GM18520 (cell line): ENCODE data around the gene ADARB1.

Experiments
- ATAC-seq: cut with Tn5 transposase; IDR thresholded peaks from one replicate; pipeline ENCODE4 v1.9.1; 2021; ENCODE audit not compliant: unreplicated experiment

The ADARB1 gene

GRCh38 chr21:45187646-45188045 is 113.3 kb downstream of the ADARB1 start:
- no peak for ATAC-seq

GRCh38 chr21:45190013-45190412 is 115.6 kb downstream of the ADARB1 start:
- ATAC-seq = no peak

- no peak for ATAC-seq
Measured at GRCh38 chr21:45192332-45192731, 118.0 kb downstream of the ADARB1 start.

GRCh38 chr21:45196620-45197019 is 122.2 kb downstream of the ADARB1 start:
- no peak for ATAC-seq

GRCh38 chr21:45199201-45199600 is 124.8 kb downstream of the ADARB1 start:
- no peak for ATAC-seq

GRCh38 chr21:45200031-45200430 is 125.7 kb downstream of the ADARB1 start:
- ATAC-seq = no peak

GRCh38 chr21:45200581-45201296 is 126.4 kb downstream of the ADARB1 start:
- no peak for ATAC-seq

GRCh38 chr21:45202344-45202743 is 128.0 kb downstream of the ADARB1 start:
- ATAC-seq = no peak

GRCh38 chr21:45202889-45203288 is 128.5 kb downstream of the ADARB1 start:
- no peak for ATAC-seq

- no peak for ATAC-seq
Measured at GRCh38 chr21:45203983-45204382, 129.6 kb downstream of the ADARB1 start.

- ATAC-seq = no peak
Measured at GRCh38 chr21:45204395-45204794, 130.0 kb downstream of the ADARB1 start.

GRCh38 chr21:45207839-45208626 is 133.7 kb downstream of the ADARB1 start:
- no peak for ATAC-seq

- ATAC-seq = no peak
Measured at GRCh38 chr21:45208627-45208951, 134.2 kb downstream of the ADARB1 start.

- ATAC-seq = no peak
Measured at GRCh38 chr21:45209046-45209445, 134.7 kb downstream of the ADARB1 start.

- no peak for ATAC-seq
Measured at GRCh38 chr21:45209685-45210284, 135.4 kb downstream of the ADARB1 start.

- no peak for ATAC-seq
Measured at GRCh38 chr21:45210461-45210983, 136.1 kb downstream of the ADARB1 start.

- no peak for ATAC-seq
Measured at GRCh38 chr21:45211661-45212060, 137.3 kb downstream of the ADARB1 start.

GRCh38 chr21:45213392-45213791 is 139.0 kb downstream of the ADARB1 start:
- no peak for ATAC-seq

- no peak for ATAC-seq
Measured at GRCh38 chr21:45215213-45215612, 140.8 kb downstream of the ADARB1 start.

GRCh38 chr21:45217010-45217409 is 142.6 kb downstream of the ADARB1 start:
- ATAC-seq = no peak

GRCh38 chr21:45219517-45219916 is 145.1 kb downstream of the ADARB1 start:
- no peak for ATAC-seq

GRCh38 chr21:45220071-45220481 is 145.7 kb downstream of the ADARB1 start:
- ATAC-seq = no peak
